Stimulated activated naive CD8-positive, alpha-beta T cell treated with anti-CD3 and anti-CD28 coated beads, Interleukin-15, Interleukin-2, amounts not matched to agents 100 ng/mL and 50 ng/mL, for 24 hours (primary cell): Measurements from ENCODE around the gene XPA.
A peak's percentile ranks its signal among the peaks of the same experiment; 100 is the strongest.
"Not testable (repeated sequence)": the region's sequence is repeated elsewhere in the genome, so short reads cannot be mapped to it uniquely, and the experiment has no call there.

Experiments
- H3K27ac Mint-ChIP-seq: one replicate; pipeline ENCODE4 v1.8.0; 2021; ENCODE audit warnings: mild to moderate bottlenecking, mixed read lengths
- H3K27me3 Mint-ChIP-seq: one replicate; pipeline ENCODE4 v1.8.0; 2021; ENCODE audit warnings: mixed read lengths
- H3K36me3 Mint-ChIP-seq: one replicate; pipeline ENCODE4 v1.8.0; 2021; ENCODE audit warnings: low read depth, mixed read lengths
- H3K4me1 Mint-ChIP-seq: one replicate; pipeline ENCODE4 v1.8.0; 2021; ENCODE audit warnings: low read depth, mixed read lengths
- H3K4me3 Mint-ChIP-seq: one replicate; pipeline ENCODE4 v1.8.0; 2021; ENCODE audit warnings: mild to moderate bottlenecking, mixed read lengths
- H3K9me3 Mint-ChIP-seq: one replicate; pipeline ENCODE4 v1.8.0; 2021; ENCODE audit warnings: mixed read lengths

The XPA gene

GRCh38 chr9:97711223-97711626, 14.1 kb upstream of the XPA start:
- H3K4me3 Mint-ChIP-seq: no peak overlapping the region
- H3K36me3 Mint-ChIP-seq: no peaks in the 10 kb centered on the region
- no peaks in the 10 kb centered on the region for H3K9me3 Mint-ChIP-seq
- H3K27ac Mint-ChIP-seq: no peak overlapping the region
- H3K27me3 Mint-ChIP-seq: peaks cover 32% of the 10 kb centered on the region
- peaks cover 21% of the 10 kb centered on the region for H3K4me1 Mint-ChIP-seq

GRCh38 chr9:97710356-97711222, 13.4 kb upstream of the XPA start:
- H3K9me3 Mint-ChIP-seq: no peaks in the 10 kb centered on the region
- H3K27me3 Mint-ChIP-seq: peaks cover 32% of the 10 kb centered on the region
- no peaks in the 10 kb centered on the region for H3K36me3 Mint-ChIP-seq
- no peak overlapping the region for H3K4me3 Mint-ChIP-seq
- peaks cover 26% of the 10 kb centered on the region for H3K4me1 Mint-ChIP-seq
- H3K27ac Mint-ChIP-seq: no peak overlapping the region

DNA sequence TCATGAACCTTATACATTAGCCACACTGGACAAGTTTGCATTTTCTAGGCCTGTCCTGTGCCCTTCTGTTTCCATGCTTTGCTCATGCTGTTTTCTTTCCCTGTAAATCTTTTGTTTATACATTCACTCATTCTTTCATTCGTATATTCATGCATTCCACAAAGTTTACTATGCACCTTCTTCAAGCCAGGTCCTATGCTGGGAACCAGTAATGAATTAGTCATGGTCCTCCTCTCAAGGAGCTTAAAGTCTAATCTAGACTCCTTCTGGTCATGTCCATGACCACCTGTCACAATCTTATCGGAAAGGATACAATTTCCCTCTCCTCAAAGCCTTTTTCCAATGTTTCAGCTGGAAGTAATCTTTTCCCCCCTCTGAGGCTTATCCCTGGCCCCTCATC, 9.1 kb upstream of the XPA start:
- Mint-ChIP-seq H3K27ac (no peak overlapping the region), H3K9me3 (no peaks in the 10 kb centered on the region), H3K4me3 (no peak overlapping the region), H3K4me1 (peaks cover 48% of the 10 kb centered on the region), H3K36me3 (no peaks in the 10 kb centered on the region), H3K27me3 (peaks cover 25% of the 10 kb centered on the region)

DNA sequence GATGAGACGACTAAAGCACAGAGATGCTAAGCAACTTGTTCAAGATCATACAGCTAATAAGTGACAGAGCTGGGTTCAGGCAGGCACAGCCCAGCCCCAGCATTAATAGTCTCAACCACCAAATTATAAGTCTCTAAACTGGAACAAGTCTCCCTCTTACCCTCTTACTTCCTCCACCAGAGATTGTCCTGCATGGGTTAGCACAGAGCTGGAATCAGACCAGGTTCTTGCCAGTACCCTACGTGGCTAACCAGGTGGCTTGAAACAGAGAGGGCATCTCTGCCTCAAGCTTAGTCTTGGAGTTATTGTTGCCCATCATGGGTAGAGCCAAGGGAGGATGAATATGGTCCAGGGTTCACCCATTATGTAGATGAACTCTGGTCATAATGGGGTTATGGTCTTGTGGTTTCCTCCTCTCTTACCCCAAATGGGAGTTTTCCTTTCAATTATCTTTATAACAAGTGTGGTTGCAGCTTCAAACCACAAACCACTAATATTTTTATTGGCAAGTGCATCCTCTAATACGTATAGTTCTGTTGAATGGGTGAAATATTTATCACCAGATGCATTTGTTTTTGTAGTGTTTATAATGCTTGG, 8.3 kb upstream of the XPA start:
- Mint-ChIP-seq H3K4me1 (peaks cover 49% of the 10 kb centered on the region), H3K9me3 (no peaks in the 10 kb centered on the region), H3K4me3 (no peak overlapping the region), H3K27ac (no peak overlapping the region), H3K36me3 (no peaks in the 10 kb centered on the region), H3K27me3 (peaks cover 23% of the 10 kb centered on the region)

DNA sequence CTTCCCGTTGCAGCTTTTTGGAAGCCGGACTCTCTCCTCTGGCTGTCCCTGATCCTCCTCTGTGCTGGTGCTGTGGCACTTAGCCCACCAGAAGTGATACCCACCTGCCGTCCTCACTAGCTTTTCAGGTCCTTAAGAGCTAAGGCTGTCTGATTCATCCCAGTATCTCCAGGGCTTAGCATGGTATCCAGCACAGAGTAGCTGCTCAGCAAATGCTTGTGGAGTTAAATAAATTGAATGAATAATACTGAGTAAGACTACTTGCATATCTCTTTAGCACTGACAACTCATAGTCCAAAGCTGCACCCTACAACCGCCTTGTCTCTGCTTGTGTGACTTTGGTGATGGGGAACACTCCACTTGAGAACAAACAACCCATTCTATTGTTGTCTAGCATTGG, 7.7 kb upstream of the XPA start:
- H3K36me3 Mint-ChIP-seq: no peaks in the 10 kb centered on the region
- H3K9me3 Mint-ChIP-seq: no peaks in the 10 kb centered on the region
- H3K27ac Mint-ChIP-seq: no peak overlapping the region
- peaks cover 21% of the 10 kb centered on the region for H3K27me3 Mint-ChIP-seq
- peaks cover 49% of the 10 kb centered on the region for H3K4me1 Mint-ChIP-seq
- no peak overlapping the region for H3K4me3 Mint-ChIP-seq

DNA sequence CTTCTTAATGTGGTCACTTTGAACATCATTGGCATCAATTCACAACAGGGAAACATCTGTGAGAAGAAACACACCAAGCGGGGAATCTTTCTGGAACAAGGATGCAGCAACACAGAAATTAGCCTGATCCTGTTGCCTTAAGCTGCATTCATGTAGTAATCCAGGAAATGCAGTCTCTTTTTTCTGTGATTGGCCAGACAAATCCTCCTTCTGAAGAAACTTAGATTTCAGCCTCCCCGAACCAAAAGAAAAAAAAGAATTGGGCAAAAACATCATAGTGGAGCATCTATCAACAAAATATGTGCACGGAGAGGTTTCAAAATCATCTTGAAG, 7.2 kb upstream of the XPA start:
- H3K9me3 Mint-ChIP-seq: no peaks in the 10 kb centered on the region
- H3K27me3 Mint-ChIP-seq: peaks cover 20% of the 10 kb centered on the region
- no peak overlapping the region for H3K4me3 Mint-ChIP-seq
- no peaks in the 10 kb centered on the region for H3K36me3 Mint-ChIP-seq
- H3K4me1 Mint-ChIP-seq: peaks cover 52% of the 10 kb centered on the region
- H3K27ac Mint-ChIP-seq: peak overlapping the region; percentile 87

- H3K4me3 Mint-ChIP-seq: peak overlapping the region; percentile 59
- peaks cover 18% of the 10 kb centered on the region for H3K27me3 Mint-ChIP-seq
- H3K36me3 Mint-ChIP-seq: no peaks in the 10 kb centered on the region
- H3K4me1 Mint-ChIP-seq: peaks cover 58% of the 10 kb centered on the region
- peak overlapping the region; percentile 87 for H3K27ac Mint-ChIP-seq
- H3K9me3 Mint-ChIP-seq: no peaks in the 10 kb centered on the region
Measured at GRCh38 chr9:97703437-97704344, 6.6 kb upstream of the XPA start.

- not testable (repeated sequence) for H3K27ac Mint-ChIP-seq
- H3K4me1 Mint-ChIP-seq: peaks cover 77% of the 10 kb centered on the region
Measured at GRCh38 chr9:97699824-97700223, 2.7 kb upstream of the XPA start.

GRCh38 chr9:97699281-97699680, 2.1 kb upstream of the XPA start:
- H3K4me1 Mint-ChIP-seq: peaks cover 77% of the 10 kb centered on the region
- H3K4me3 Mint-ChIP-seq, H3K9me3 Mint-ChIP-seq, H3K36me3 Mint-ChIP-seq, H3K27ac Mint-ChIP-seq, H3K27me3 Mint-ChIP-seq: not testable (repeated sequence)

More at GRCh38 chr9:97699824-97700223, 2.7 kb upstream of the XPA start:
- H3K36me3 Mint-ChIP-seq, H3K4me3 Mint-ChIP-seq, H3K27me3 Mint-ChIP-seq, H3K9me3 Mint-ChIP-seq: not testable (repeated sequence)

DNA sequence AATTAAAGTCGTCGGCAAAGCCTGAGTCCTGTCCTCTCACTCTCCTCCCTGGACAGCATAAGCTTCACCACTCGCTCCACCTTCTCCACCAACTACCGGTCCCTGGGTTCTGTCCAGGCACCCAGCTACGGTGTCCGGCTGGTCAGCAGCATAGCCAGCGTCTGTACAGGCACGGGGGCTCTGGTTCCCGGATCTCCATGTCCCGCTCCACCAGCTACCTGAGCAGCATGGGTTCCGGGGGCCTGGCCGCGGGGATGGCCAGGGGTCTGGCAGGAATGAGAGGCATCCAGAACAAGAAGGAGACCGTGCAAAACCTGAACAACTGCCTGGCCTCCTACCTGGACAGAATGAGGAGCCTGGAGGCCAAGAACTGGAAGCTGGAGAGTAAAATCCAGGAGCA, 1.7 kb upstream of the XPA start:
- Mint-ChIP-seq H3K27ac (no peak overlapping the region), H3K4me3 (no peak overlapping the region), H3K9me3 (no peaks in the 10 kb centered on the region), H3K36me3 (peaks cover 13% of the 10 kb centered on the region), H3K27me3 (no peaks in the 10 kb centered on the region), H3K4me1 (peaks cover 77% of the 10 kb centered on the region)

- no peaks in the 10 kb centered on the region for H3K27me3 Mint-ChIP-seq
- no peaks in the 10 kb centered on the region for H3K9me3 Mint-ChIP-seq
- peak overlapping the region; percentile 95 for H3K4me3 Mint-ChIP-seq
- peaks cover 20% of the 10 kb centered on the region for H3K36me3 Mint-ChIP-seq
- H3K4me1 Mint-ChIP-seq: peaks cover 77% of the 10 kb centered on the region
- peak overlapping the region; percentile 90 for H3K27ac Mint-ChIP-seq
Measured at GRCh38 chr9:97697837-97698236, 697 bp upstream of the XPA start.

- Mint-ChIP-seq H3K27ac (peak overlapping the region; percentile 86), H3K27me3 (no peaks in the 10 kb centered on the region), H3K9me3 (no peaks in the 10 kb centered on the region), H3K36me3 (peaks cover 27% of the 10 kb centered on the region), H3K4me1 (peaks cover 66% of the 10 kb centered on the region), H3K4me3 (peak overlapping the region; percentile 95)
Measured at GRCh38 chr9:97695995-97696802, 941 bp downstream of the XPA start.

GRCh38 chr9:97695390-97695789, 1.8 kb downstream of the XPA start:
- peaks cover 58% of the 10 kb centered on the region for H3K4me1 Mint-ChIP-seq
- H3K27ac Mint-ChIP-seq: peak overlapping the region; percentile 61
- H3K4me3 Mint-ChIP-seq: peak overlapping the region; percentile 95
- no peaks in the 10 kb centered on the region for H3K9me3 Mint-ChIP-seq
- no peaks in the 10 kb centered on the region for H3K27me3 Mint-ChIP-seq
- peaks cover 31% of the 10 kb centered on the region for H3K36me3 Mint-ChIP-seq

GRCh38 chr9:97694769-97695168, 2.4 kb downstream of the XPA start:
- Mint-ChIP-seq H3K4me1 (peaks cover 58% of the 10 kb centered on the region), H3K9me3 (no peaks in the 10 kb centered on the region), H3K4me3 (peak overlapping the region; percentile 95), H3K27me3 (no peaks in the 10 kb centered on the region), H3K27ac (no peak overlapping the region), H3K36me3 (peaks cover 36% of the 10 kb centered on the region)
